ENCODE data around the gene MBD3L2B. TPM values are rescaled to one million over a fixed set of nuclear protein-coding genes. Genes with fewer than 3 reads are reported as not detected.

Gene MBD3L2B
- total and polyA plus RNA-seq, 2 donors (not counting 3 experiments of a cell fraction or from before 2014, with no cell fraction given): not detected

GRCh38 chr19:7010722-7011593 lies 10.3 kb downstream of the MBD3L2B start:
- Histone ChIP-seq H2AFZ (ENCODE audit: low read depth, low read length) (no peak overlapping the region), H3K36me3 (ENCODE audit: control insufficient read depth in 2 of 2, extremely low read depth in 1 of 2, insufficient read depth in 2 of 2, low read length in 2 of 2) (no peaks in the 10 kb centered on the region), H3K9ac (replicated peaks; ENCODE audit: extremely low read depth, insufficient read depth, low read length) (no peak overlapping the region), H3K4me3 (replicated peaks in 1 of 3; ENCODE audit: insufficient read depth in 1 of 3, low read depth in 1 of 3, low read length in 3 of 3) (no peak overlapping the region), H3K27ac (ENCODE audit: insufficient read depth, low read depth, low read length) (no peak overlapping the region), H3K9me1 (replicated peaks; ENCODE audit: control insufficient read depth, extremely low read depth, insufficient read depth, low read length) (no peaks in the 10 kb centered on the region), H4K20me1 (replicated peaks; ENCODE audit: control insufficient read depth, extremely low read depth, insufficient read depth, low read length) (no peaks in the 10 kb centered on the region), H3K4me1 (ENCODE audit: control insufficient read depth, extremely low read depth, insufficient read depth, low read length) (no peaks in the 10 kb centered on the region), H3K79me2 (ENCODE audit: control insufficient read depth, insufficient read depth, low read length) (no peaks in the 10 kb centered on the region), H3K27me3 (ENCODE audit: control insufficient read depth in 2 of 2, insufficient read depth in 2 of 2, low read length in 2 of 2) (no peaks in the 10 kb centered on the region), H3K4me2 (ENCODE audit: insufficient read depth, low read length) (no peak overlapping the region), H3K9me3 (replicated peaks; ENCODE audit: control insufficient read depth, insufficient read depth, low read length) (no peaks in the 10 kb centered on the region)
- TF ChIP-seq JUN (IDR thresholded peaks at IDR 0.05; ENCODE audit: borderline replicate concordance, insufficient read depth, insufficient read length, low read depth) (no peak), CTCF (IDR thresholded peaks at IDR 0.05; ENCODE audit: extremely low read depth in 1 of 2, insufficient read depth in 1 of 2, low read depth in 1 of 2, low read length in 2 of 2) (no peak), EZH2 (IDR thresholded peaks at IDR 0.05; ENCODE audit: borderline replicate concordance, low read depth, low read length, severe bottlenecking) (no peak), POLR2AphosphoS5 (IDR thresholded peaks at IDR 0.05; ENCODE audit: insufficient read depth, low read depth, low read length) (no peak), MAX (IDR thresholded peaks at IDR 0.05; ENCODE audit: insufficient read depth, insufficient read length) (no peak), POLR2A (IDR thresholded peaks at IDR 0.05; ENCODE audit: low read depth, low read length) (no peak), FOS (IDR thresholded peaks at IDR 0.05; ENCODE audit: borderline replicate concordance, insufficient read depth, low read length) (no peak), GATA2 (IDR thresholded peaks at IDR 0.05; ENCODE audit: insufficient read depth, insufficient read length, low read depth, low read length) (no peak), MYC (IDR thresholded peaks at IDR 0.05; ENCODE audit: low read depth, low read length) (no peak)
- CTCF ChIA-PET: no interaction called here
- BruUV-seq (replicated peaks): no TSS peak
- POLR2A ChIA-PET: no interaction called here
- dilution Hi-C loops (cut with MboI; ENCODE audit: extremely low pct_ligation_motif_present, low sequenced_read_pairs) (no loop called here), intact Hi-C loops (cut with micrococcal nuclease) (no loop called here)
- DNase-seq (ENCODE audit: low read depth, low spot score) (no peak), FAIRE-seq (no peak)
